Purkinje cell (primary cell): ENCODE results near the gene TTBK2. TPM values are rescaled to one million over a fixed set of nuclear protein-coding genes. Genes with fewer than 3 reads are reported as not detected.

Experiments
- polyA plus RNA-seq: library from polyadenylated mRNA; unstranded; fragments of >200 nt; fragmentation: Nextera tagmentation; gene quantifications from 2 replicates; pipeline ENCODE4 v1.2.1, GENCODE V29; 2014

Gene TTBK2
- polyA plus RNA-seq: 17.2 and 20.7 TPM in 2 replicates

DNA sequence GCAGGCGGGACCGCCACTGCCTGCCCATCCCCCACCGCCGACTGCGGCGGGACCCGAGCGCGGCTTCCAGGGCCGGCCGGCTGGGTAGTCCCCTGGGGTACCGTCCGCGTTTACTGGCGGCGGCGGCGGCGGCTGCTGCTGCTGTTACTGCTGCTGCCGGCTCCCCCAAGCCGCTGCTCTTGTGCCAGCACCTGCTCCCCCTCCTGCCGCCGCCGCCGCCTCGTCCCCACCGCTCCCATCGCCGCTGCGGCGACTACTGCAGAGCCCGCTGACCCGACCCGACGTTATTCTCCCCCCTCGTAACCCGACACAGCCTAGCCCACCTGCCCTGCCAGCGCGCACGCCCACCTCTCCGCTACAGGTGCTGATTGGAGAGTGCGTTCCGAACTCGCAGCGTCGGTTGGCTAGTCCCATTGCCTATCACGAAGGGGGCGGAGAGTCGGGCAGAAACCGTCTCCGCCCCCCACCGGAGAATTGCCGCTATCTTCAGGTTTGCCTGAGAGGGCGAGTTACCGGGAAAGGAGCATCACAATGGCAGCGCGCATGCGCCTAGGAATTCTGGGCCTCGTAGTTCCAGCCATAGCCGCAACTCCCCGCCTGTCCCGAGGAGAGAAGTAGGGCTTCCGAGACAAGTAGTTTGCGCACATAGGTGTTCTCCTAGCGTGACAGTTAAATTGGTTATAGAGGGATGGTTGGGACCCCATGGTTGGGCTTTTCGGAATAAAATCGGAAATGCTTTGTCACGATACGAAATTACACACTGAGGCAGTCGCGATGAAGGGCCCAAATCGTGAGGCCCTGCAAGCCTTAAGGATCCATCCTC is at the start of gene TTBK2:
TTBK2 (minus strand) TSS at position 260 of the 823 bp plus-strand sequence. CDS start 42,161 bp downstream, outside the sequence.

DNA sequence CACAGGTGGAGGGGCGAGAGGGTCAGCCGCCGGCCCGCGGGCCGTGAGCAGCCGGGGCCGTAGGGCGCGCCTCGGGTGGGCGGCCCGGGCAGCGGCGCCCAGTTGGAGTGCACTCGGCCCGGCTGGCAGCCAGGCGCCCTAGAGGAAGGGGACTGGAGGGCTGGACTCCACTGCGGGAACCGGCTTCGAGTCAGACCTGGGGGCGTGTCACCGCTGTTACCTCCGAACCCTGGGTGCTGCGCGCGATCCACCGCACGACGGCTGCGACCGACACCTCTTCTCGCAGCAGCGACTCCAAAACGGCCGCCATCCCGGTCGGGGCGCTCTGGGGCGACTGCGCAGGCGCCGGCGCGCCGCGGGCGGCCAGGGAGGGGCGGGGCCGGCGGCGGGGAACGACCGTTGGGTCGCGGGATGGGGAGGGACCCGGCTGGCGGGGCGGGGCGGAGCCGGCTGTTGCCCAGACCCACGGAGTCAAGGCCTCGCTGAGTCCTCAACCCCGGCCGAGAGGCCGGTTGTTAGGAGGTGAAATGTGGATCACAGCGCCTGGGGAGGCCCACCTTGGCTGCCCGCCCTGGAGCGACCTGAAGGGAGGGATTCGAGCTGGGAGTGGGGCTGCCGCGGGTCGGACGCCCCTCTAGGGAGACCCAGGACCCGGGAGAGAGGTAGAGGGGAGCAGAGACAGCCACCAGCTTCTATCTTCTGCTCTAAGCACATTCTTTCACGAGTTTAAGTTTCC is 183.6 kb downstream of the TTBK2 start, which contains the start of gene CDAN1:
CDAN1 (minus strand) TSS at position 336 of the 736 bp plus-strand sequence; CDS start at position 310, 26 bp downstream.

Other genes with a start within 250 kb of the TTBK2 start
- gene CDAN1, start 183.7 kb downstream of the TTBK2 start, polyA plus RNA-seq: 0.27 and 2.2 TPM in 2 replicates
- gene UBR1, start 185.3 kb upstream of the TTBK2 start, polyA plus RNA-seq: 14.7 and 21.0 TPM in 2 replicates
- gene TMEM62, start 212.8 kb upstream of the TTBK2 start, polyA plus RNA-seq: 8.7 and 14.8 TPM in 2 replicates